Heart left ventricle (tissue), 13 donors: ENCODE data around the gene OMA1.

Source experiments
- POLR2A ChIP-seq, 2 donors: fragments of 450-650 bp; IDR thresholded peaks; one replicate each; pipeline ENCODE4 v1.6.1; 2017; ENCODE audit warnings: antibody characterized with exemption in 2 of 2, mild to moderate bottlenecking in 2 of 2, moderate library complexity in 2 of 2
- TF ChIP-seq, protein P1 (sequence below), 12 donors: fragments of 200-600 bp; sonication (generic) in 4 of 12; IDR thresholded peaks; one replicate each; pipeline versions ENCODE4 v1.5.0 to v1.8.0; 2018 to 2022; ENCODE audit warnings: antibody characterized with exemption in 12 of 12, mild to moderate bottlenecking in 5 of 12
- donor health status: ischemic (EF 13 %, LVEDD 7.1; RV severe dilation, severe dysfunction).
- donor health status: DM: no; HTN: yes; CAD: no.
- donor health status: DM: no; HTN: no; CAD: no.
- donor health status: ischemic (EF 25% LVEDD 6.9; RV normal size, moderate dysfunction).
- donor health status: ischemic (EF 25% LVEDD 5.7; RV mildly dilated, moderate dysfunction).
- donor health status: ischemic (EF 35%, LVEDD 5.7; RV mildly dilated, moderate dysfunction).
- donor health status: nonischemic (EF 11% LVEDD 7.7; RV severe dilation, severe dysfunction).
- donor health status: DM: yes; HTN: yes; CAD: no.
- donor health status: PGD.
- donor health status: ischemic (EF 29% LVEDD 5.4; RV normal size, mild dysfunction).
- donor health status: nonischemic (EF 23%, LVEDD 6.1; RV moderate dilation, normal function).

DNA sequence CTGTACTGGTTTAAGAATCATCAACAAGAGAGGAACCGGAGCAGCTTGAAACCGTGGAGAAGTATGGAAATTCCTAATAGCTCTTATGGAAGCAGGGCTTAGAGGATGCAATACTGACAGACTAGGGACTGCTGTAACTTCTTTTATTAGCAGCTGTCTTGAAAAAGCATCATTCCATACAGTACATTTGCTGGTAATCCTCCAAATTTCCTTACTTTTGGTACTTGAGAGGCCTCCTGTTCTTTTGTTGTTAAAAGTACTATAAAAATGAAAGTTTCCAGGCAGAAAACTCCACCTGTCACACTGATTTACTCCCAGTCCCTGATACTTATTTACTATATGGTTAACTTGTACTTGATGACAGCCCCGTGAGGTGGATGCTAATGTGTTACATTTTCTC lies 7.7 kb downstream of the OMA1 start:
- TF ChIP-seq, protein P1, sequence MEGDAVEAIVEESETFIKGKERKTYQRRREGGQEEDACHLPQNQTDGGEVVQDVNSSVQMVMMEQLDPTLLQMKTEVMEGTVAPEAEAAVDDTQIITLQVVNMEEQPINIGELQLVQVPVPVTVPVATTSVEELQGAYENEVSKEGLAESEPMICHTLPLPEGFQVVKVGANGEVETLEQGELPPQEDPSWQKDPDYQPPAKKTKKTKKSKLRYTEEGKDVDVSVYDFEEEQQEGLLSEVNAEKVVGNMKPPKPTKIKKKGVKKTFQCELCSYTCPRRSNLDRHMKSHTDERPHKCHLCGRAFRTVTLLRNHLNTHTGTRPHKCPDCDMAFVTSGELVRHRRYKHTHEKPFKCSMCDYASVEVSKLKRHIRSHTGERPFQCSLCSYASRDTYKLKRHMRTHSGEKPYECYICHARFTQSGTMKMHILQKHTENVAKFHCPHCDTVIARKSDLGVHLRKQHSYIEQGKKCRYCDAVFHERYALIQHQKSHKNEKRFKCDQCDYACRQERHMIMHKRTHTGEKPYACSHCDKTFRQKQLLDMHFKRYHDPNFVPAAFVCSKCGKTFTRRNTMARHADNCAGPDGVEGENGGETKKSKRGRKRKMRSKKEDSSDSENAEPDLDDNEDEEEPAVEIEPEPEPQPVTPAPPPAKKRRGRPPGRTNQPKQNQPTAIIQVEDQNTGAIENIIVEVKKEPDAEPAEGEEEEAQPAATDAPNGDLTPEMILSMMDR (IDR thresholded peaks at IDR 0.05), result no peak
- no peak for TF ChIP-seq POLR2A (IDR thresholded peaks at IDR 0.05)
